Stimulated activated CD8-positive, alpha-beta memory T cell treated with anti-CD3 and anti-CD28 coated beads, Interleukin-7, amount 100 ng/mL, for 48 hours (primary cell): ENCODE results near the gene ALKBH4.
A peak's percentile ranks its signal among the peaks of the same experiment; 100 is the strongest.
"Not testable (repeated sequence)": the region's sequence is repeated elsewhere in the genome, so short reads cannot be mapped to it uniquely, and the experiment has no call there.

ENCODE experiments used
- DNase-seq, 2 donors: peaks; one replicate each; pipeline ENCODE4 v3.0.0-alpha.2; 2020; ENCODE audit warnings: low read depth in 1 of 2; ENCODE audit errors: extremely low read depth in 1 of 2

Gene ALKBH4

GRCh38 chr7:102455596-102455995 lies 9.1 kb downstream of the ALKBH4 start:
- no peak for DNase-seq

- not testable (repeated sequence) for DNase-seq
Observed at GRCh38 chr7:102454932-102455331, 9.7 kb downstream of the ALKBH4 start.

- no peak for DNase-seq
Observed at GRCh38 chr7:102454468-102454867, 10.2 kb downstream of the ALKBH4 start.

GRCh38 chr7:102453319-102453718 lies 11.3 kb downstream of the ALKBH4 start:
- no peak for DNase-seq

- DNase-seq = no peak
Observed at GRCh38 chr7:102452451-102452850, 12.2 kb downstream of the ALKBH4 start.

DNA sequence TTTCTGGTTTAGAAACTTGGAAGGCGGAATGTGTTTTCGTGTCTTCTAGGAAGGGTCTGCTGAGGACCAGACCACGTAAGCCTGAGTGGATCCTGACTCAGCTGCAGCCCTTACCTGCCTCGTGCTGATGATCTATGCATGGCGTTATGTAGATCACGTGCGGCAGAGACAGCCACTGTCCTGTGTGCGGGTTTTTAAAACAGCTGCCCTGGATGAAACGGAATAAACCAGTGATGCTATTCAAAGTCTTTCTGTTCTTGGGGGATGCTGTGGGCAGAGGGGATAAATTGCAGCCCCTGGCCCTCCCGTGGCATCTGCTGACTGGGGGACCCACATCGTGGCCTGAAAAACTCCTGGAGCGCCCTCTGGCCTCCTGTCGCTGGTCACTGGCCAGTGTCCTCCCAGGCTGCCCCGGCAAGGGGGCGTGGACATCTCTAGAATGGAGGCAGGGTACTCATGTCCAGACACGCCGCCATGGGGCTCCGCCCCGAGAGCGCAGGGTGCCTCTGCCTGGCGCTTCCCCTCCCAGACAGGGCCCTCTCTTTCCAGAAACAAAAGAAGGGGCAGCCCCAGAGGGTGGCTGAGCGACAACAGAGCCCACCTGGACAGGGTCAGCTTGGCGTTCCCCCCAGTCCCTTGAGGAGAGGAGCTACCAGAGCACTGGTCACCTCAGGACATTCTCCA lies 13.2 kb downstream of the ALKBH4 start:
- no peak for DNase-seq

- no peak for DNase-seq
Observed at GRCh38 chr7:102450242-102450641, 14.4 kb downstream of the ALKBH4 start.

- DNase-seq = no peak
Observed at GRCh38 chr7:102449136-102449535, 15.5 kb downstream of the ALKBH4 start.

DNA sequence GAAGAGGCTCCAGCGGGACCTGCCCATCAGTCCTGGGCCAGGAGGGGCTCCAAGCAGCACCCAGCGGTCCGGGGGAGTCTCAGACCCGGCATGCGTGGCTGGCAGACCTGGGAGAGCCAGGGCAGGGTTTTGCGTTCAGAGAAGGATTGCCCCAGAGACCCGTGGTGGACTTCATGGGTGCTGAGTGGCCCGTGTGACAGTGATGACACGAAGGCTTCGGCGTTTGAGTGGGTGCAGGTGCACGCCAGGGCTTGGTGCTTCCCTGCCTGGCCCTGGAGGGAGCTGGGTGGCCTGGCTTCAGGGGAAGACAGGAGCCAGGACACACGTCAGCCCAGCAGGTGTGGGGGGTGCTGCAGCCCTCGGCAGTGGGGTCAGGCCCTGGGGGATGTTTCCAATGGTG lies 17.4 kb downstream of the ALKBH4 start:
- DNase-seq = no peak

- no peak for DNase-seq
Observed at GRCh38 chr7:102446387-102447156, 18.1 kb downstream of the ALKBH4 start.

- DNase-seq = no peak
Observed at GRCh38 chr7:102445674-102446071, 19.0 kb downstream of the ALKBH4 start.

- no peak for DNase-seq
Observed at GRCh38 chr7:102444961-102445673, 19.5 kb downstream of the ALKBH4 start.

DNA sequence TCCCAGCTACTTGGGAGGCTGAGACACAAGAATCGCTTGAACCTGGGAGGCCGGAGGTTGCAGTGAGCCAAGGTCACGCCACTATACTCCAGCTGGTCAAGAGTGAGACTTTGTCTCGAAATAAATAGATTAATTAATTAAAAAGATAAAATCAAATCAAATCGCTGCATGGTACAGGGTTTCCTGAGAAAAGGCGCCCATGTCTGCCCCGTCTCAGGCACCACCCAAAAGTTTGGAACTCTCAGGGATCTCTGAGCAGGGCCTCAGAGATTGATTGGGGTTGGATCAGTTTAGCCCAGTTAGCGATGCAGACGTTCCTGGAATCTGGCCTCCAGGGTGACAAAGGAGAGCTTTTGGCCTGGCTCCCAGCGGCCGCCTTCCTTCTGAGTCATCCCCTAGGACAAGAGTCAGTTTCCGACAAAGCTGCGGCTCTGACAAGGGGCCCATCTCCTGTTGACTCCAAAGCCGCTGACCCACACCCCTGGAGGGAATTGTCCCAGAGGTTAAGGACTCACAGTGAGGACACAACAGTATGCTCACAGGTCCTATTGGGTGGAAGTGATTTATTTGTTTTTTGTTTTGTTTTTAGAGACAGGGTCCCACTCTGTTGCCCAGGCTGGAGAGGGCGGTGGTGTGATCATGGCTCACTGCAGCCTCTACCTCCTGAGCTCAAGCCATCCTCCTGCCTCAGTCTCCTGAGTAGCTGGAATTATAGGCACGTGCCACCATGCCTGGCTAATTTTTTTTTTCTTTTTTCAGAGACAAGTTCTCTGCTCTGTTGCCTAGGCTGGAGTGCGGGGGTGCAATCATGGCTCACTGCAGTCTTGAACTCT lies 24.5 kb downstream of the ALKBH4 start:
- no peak for DNase-seq

- no peak for DNase-seq
Observed at GRCh38 chr7:102436118-102436517, 28.5 kb downstream of the ALKBH4 start.

DNA sequence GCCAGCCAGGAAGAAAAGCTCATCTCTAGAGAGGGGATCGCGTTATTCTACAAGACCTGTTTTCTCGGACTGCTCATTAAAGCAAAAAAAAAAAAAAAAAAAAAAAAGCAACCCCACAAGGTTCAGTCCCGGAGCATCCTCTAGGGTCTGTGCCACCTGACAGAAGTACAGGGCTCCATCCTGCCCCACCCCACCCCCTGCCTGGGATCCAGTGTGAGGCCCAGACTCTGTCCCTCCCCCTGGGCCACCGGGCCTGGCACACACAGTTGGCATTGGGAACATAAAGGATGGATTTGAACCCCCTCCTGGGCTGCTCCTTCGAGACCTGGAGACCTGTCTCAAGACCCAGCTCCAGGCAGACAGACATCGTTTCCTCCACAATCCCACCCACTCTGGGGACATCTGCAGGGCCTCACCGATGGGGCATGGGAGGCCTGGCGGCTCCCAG lies 30.6 kb downstream of the ALKBH4 start:
- DNase-seq = no peak

GRCh38 chr7:102433219-102434038 lies 31.2 kb downstream of the ALKBH4 start, which contains the start of gene ORAI2:
ORAI2 (plus strand) TSS chr7:102433575; CDS start chr7:102438957, 5,382 bp downstream.
- peak; percentile 71 to 79 for DNase-seq

- no peak for DNase-seq
Observed at GRCh38 chr7:102432442-102433218, 32.0 kb downstream of the ALKBH4 start.

- no peak for DNase-seq
Observed at GRCh38 chr7:102431617-102432298, 32.9 kb downstream of the ALKBH4 start.
